Measurements from ENCODE around the gene RANBP17. TPM values are rescaled to one million over a fixed set of nuclear protein-coding genes. Genes with fewer than 3 reads are reported as not detected.
"Not testable (repeated sequence)": the region's sequence is repeated elsewhere in the genome, so short reads cannot be mapped to it uniquely, and the experiment has no call there.

The RANBP17 gene
- total RNA-seq, 1 donor from 2014 or later = 0.96 TPM

- H3K4me3 ChIP-seq = no peak overlapping the region
- H3K27ac ChIP-seq = no peak overlapping the region
- H3K4me1 ChIP-seq = no peaks in the 10 kb centered on the region
- H3K36me3 ChIP-seq = no peaks in the 10 kb centered on the region
- DNase-seq (ENCODE audit: low spot score in 2 of 2) = no peak
- intact Hi-C loops (cut with DNase I) = no loop called here
- no peaks in the 10 kb centered on the region for H3K27me3 ChIP-seq
- H3K9me3 ChIP-seq = no peaks in the 10 kb centered on the region
- no peak for TF ChIP-seq CTCF (IDR thresholded peaks at IDR 0.05)
These were observed 35.0 kb downstream of the RANBP17 start for GRCh38 chr5:170896779-170897178.

GRCh38 chr5:170903075-170903474 lies 41.3 kb downstream of the RANBP17 start:
- DNase-seq (ENCODE audit: low spot score in 2 of 2) = no peak
- intact Hi-C loops (cut with DNase I) = no loop called here
- H3K27me3 ChIP-seq = no peaks in the 10 kb centered on the region
- no peaks in the 10 kb centered on the region for H3K9me3 ChIP-seq
- H3K27ac ChIP-seq = no peak overlapping the region
- no peaks in the 10 kb centered on the region for H3K36me3 ChIP-seq
- no peak overlapping the region for H3K4me3 ChIP-seq
- no peak for TF ChIP-seq CTCF (IDR thresholded peaks at IDR 0.05)
- H3K4me1 ChIP-seq = no peaks in the 10 kb centered on the region

- H3K27me3 ChIP-seq = no peaks in the 10 kb centered on the region
- H3K9me3 ChIP-seq = no peaks in the 10 kb centered on the region
- H3K4me3 ChIP-seq = no peak overlapping the region
- no peak for DNase-seq (ENCODE audit: low spot score in 2 of 2)
- TF ChIP-seq CTCF (IDR thresholded peaks at IDR 0.05) = no peak
- H3K36me3 ChIP-seq = no peaks in the 10 kb centered on the region
- H3K27ac ChIP-seq = no peak overlapping the region
- intact Hi-C loops (cut with DNase I) = no loop called here
- no peaks in the 10 kb centered on the region for H3K4me1 ChIP-seq
These were observed 45.9 kb downstream of the RANBP17 start for GRCh38 chr5:170907758-170908157.

GRCh38 chr5:170913573-170913972 lies 51.8 kb downstream of the RANBP17 start:
- Histone ChIP-seq H3K36me3 (no peaks in the 10 kb centered on the region), H3K27ac (no peak overlapping the region), H3K4me1 (no peaks in the 10 kb centered on the region), H3K9me3 (no peaks in the 10 kb centered on the region), H3K27me3 (no peaks in the 10 kb centered on the region), H3K4me3 (no peak overlapping the region)
- intact Hi-C loops (cut with DNase I) = no loop called here
- no peak for DNase-seq (ENCODE audit: low spot score in 2 of 2)
- no peak for TF ChIP-seq CTCF (IDR thresholded peaks at IDR 0.05)

- Histone ChIP-seq H3K9me3 (no peaks in the 10 kb centered on the region), H3K4me1 (no peaks in the 10 kb centered on the region), H3K4me3 (no peak overlapping the region), H3K36me3 (no peaks in the 10 kb centered on the region), H3K27ac (no peak overlapping the region), H3K27me3 (no peaks in the 10 kb centered on the region)
- intact Hi-C loops (cut with DNase I) = no loop called here
- DNase-seq (ENCODE audit: low spot score in 2 of 2) = no peak
- no peak for TF ChIP-seq CTCF (IDR thresholded peaks at IDR 0.05)
These were observed 55.3 kb downstream of the RANBP17 start for GRCh38 chr5:170917113-170917512.

- no peak for DNase-seq (ENCODE audit: low spot score in 2 of 2)
- no peak overlapping the region for H3K27ac ChIP-seq
- no peaks in the 10 kb centered on the region for H3K27me3 ChIP-seq
- no peaks in the 10 kb centered on the region for H3K9me3 ChIP-seq
- no peak overlapping the region for H3K4me3 ChIP-seq
- intact Hi-C loops (cut with DNase I) = no loop called here
- H3K4me1 ChIP-seq = no peaks in the 10 kb centered on the region
- TF ChIP-seq CTCF (IDR thresholded peaks at IDR 0.05) = no peak
- H3K36me3 ChIP-seq = no peaks in the 10 kb centered on the region
These were observed 58.4 kb downstream of the RANBP17 start for GRCh38 chr5:170920196-170920595.

GRCh38 chr5:170922331-170922730 lies 60.5 kb downstream of the RANBP17 start:
- intact Hi-C loops (cut with DNase I); H3K27ac ChIP-seq; H3K36me3 ChIP-seq; DNase-seq (ENCODE audit: low spot score in 2 of 2); H3K4me1 ChIP-seq; H3K27me3 ChIP-seq; H3K4me3 ChIP-seq; H3K9me3 ChIP-seq: not testable (repeated sequence)

Measured in ascending aorta (tissue), 2 donors.